Lung (tissue), 12 donors: ENCODE measurements around the gene DRGX. TPM values are rescaled to one million over a fixed set of nuclear protein-coding genes. Genes with fewer than 3 reads are reported as not detected.

Source experiments
- ATAC-seq: fragments of 200-7000 bp; cut with Tn5 transposase; one replicate; pipeline ENCODE4 v1.9.1; 2020; ENCODE audit warnings: moderate number of reproducible peaks; ENCODE audit not compliant: insufficient read depth, low FRiP score
- DNase-seq, 3 donors: peaks; one replicate each; pipeline ENCODE4 v3.0.0-alpha.2; 2013 to 2017
- H3K27ac ChIP-seq, 2 donors: one replicate each; pipeline ENCODE4 v1.5.1; 2013; ENCODE audit warnings: mild to moderate bottlenecking in 2 of 2, moderate library complexity in 2 of 2, control low read depth in 1 of 2, inconsistent platforms in 1 of 2, low read depth in 1 of 2, low read length in 1 of 2
- H3K27me3 ChIP-seq, 3 donors: one replicate each; pipeline ENCODE4 v1.5.1; 2013; ENCODE audit warnings: low read length in 2 of 3; ENCODE audit not compliant: control insufficient read depth in 3 of 3, insufficient read depth in 3 of 3
- H3K36me3 ChIP-seq, 4 donors: one replicate each; pipeline ENCODE4 v1.5.1; 2013; ENCODE audit warnings: low read length in 4 of 4, mild to moderate bottlenecking in 1 of 4, moderate library complexity in 1 of 4; ENCODE audit not compliant: control insufficient read depth in 4 of 4, insufficient read depth in 4 of 4
- H3K4me1 ChIP-seq, 5 donors: one replicate each; pipeline ENCODE4 v1.5.1; 2013; ENCODE audit warnings: low read length in 5 of 5, mild to moderate bottlenecking in 2 of 5, moderate library complexity in 1 of 5; ENCODE audit not compliant: control insufficient read depth in 5 of 5, insufficient read depth in 5 of 5
- H3K4me3 ChIP-seq: one replicate; pipeline ENCODE4 v1.5.1; 2013; ENCODE audit warnings: mild to moderate bottlenecking, control low read depth, moderate library complexity
- H3K9ac ChIP-seq, 2 donors: one replicate each; pipeline ENCODE4 v1.5.1; 2013; ENCODE audit warnings: low read length in 2 of 2, control low read depth in 1 of 2; ENCODE audit not compliant: insufficient read depth in 1 of 2
- H3K9me3 ChIP-seq, 4 donors: one replicate each; pipeline ENCODE4 v1.5.1; 2013; ENCODE audit warnings: low read length in 3 of 4, mild to moderate bottlenecking in 1 of 4, moderate library complexity in 1 of 4; ENCODE audit not compliant: control insufficient read depth in 4 of 4, insufficient read depth in 3 of 4
- CTCF ChIP-seq: IDR thresholded peaks from 2 replicates; pipeline ENCODE4 v1.5.1; 2012; ENCODE audit warnings: mild to moderate bottlenecking; ENCODE audit errors: control extremely low read depth, extremely low read depth
- WGBS, 2 donors: extraction: QIAGEN DNeasy Blood & Tissue Kit; methylation state at CpG; one replicate each; pipeline ENCODE4 v1.1.7; 2013; 5-methylcytosine and 5-hydroxymethylcytosine counted together
- polyA plus RNA-seq, 2 donors: library from polyadenylated mRNA; stranded (reverse); fragments of 200-250 nt; gene quantifications; one replicate each; pipeline ENCODE4 v1.2.1, GENCODE V29; 2013
- total RNA-seq, 2 donors: library from RNA; depleted of rRNA in 1 of 2; stranded (reverse); fragments of >200 nt in 1 of 2; gene quantifications; one replicate each; pipeline ENCODE4 v1.2.1, GENCODE V29; 2014 to 2021
- donor health status: control.
- donor health status: control.
- donor health status: Bipolar disorder and iron deficiency.
- donor health status: healthy.
- donor health status: DM: yes; HTN: yes; CAD: no.

The DRGX gene
- total and polyA plus RNA-seq, 4 donors = 0.10 TPM; not detected in 3

DNA sequence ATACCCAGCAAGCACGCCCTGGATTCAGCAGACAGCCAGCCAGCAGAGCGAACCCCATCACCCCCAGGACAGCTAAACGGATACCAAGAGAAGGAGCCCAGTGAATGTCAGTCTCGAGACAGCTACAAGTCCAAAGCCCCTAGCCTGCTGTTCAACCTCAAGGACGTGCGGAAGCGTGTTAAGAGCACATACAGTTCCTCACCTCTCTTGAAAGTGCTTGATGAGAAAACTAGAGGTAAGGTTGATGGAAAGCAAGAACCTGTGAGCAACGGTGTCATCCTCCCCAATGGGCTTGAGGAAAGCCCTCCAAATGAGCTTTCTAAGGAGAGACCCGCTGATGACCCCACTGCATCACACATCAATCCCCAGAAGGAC is 72.0 kb downstream of the DRGX start:
- ATAC-seq = no peak
- Histone ChIP-seq H3K27ac (peak overlapping the region in 1 of 2 donors; percentile 87), H3K4me3 (no peak overlapping the region), H3K9me3 (peaks cover 0 to 2% (median 0%) of the 10 kb centered on the region in 4 donors), H3K9ac (no peak overlapping the region), H3K36me3 (no peaks in the 10 kb centered on the region), H3K4me1 (peaks cover 0 to 4% (median 0%) of the 10 kb centered on the region in 5 donors), H3K27me3 (no peaks in the 10 kb centered on the region)
- DNase-seq = no peak
- WGBS, 2 donors = 88 to 91% methylated on average over 9 of the region's 9 CpGs
- TF ChIP-seq CTCF = no peak

GRCh38 chr10:49323171-49323895 is 72.6 kb downstream of the DRGX start:
- Histone ChIP-seq H3K36me3 (no peaks in the 10 kb centered on the region), H3K27ac (peak overlapping the region in 1 of 2 donors; percentile 87), H3K4me3 (no peak overlapping the region), H3K4me1 (peaks cover 0 to 4% (median 0%) of the 10 kb centered on the region in 5 donors), H3K9ac (no peak overlapping the region), H3K9me3 (peaks cover 0 to 2% (median 0%) of the 10 kb centered on the region in 4 donors), H3K27me3 (no peaks in the 10 kb centered on the region)
- DNase-seq (no peak), ATAC-seq (no peak)
- WGBS, 2 donors = 53 to 56% methylated on average over 7 of the region's 7 CpGs
- TF ChIP-seq CTCF = no peak

DNA sequence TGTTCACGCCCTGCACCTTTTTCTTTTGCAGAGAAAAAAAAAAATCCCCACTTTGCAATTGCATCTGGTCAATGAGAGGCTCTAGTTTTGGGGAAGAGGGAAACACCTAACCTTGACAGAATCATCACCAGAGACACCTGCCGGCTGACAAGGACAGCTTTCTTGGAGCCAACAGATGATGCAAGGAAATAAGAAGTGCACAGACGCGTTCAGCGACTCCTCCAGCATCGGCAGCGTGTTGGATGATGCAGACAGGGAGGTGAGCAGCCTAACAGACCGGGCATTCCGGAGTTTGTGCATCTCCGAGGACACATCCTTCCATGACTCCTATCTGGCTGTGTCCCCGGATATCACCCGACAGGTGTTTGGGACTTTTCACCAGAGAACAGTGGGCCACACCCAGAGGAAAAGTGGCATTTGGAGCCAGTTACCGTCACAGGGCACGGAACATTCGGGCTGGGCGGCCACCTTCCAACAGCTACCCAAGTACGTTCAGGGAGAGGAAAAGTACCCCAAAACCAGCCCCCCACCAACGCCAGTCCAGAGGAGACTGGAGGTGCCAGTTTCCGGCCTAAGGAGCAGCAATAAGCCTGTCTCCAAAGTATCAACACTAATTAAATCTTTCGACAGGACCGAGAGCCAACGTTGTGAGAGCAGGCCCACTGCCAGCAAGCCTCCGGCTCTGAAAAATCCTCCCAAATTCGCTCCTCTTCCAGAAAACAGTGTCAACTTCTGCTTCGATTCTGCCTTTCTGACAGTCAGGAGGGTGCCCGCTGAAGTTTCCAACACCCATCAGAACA is 73.3 kb downstream of the DRGX start:
- no peak for TF ChIP-seq CTCF
- Histone ChIP-seq H3K27me3 (no peaks in the 10 kb centered on the region), H3K4me1 (peaks cover 0 to 4% (median 0%) of the 10 kb centered on the region in 5 donors), H3K9ac (no peak overlapping the region), H3K36me3 (no peaks in the 10 kb centered on the region), H3K9me3 (peaks cover 0 to 2% (median 0%) of the 10 kb centered on the region in 4 donors), H3K4me3 (no peak overlapping the region), H3K27ac (peak overlapping the region in 1 of 2 donors; percentile 87)
- ATAC-seq (no peak), DNase-seq (no peak)
- 90 to 94% methylated on average over 26 of the region's 26 CpGs for WGBS, 2 donors
